PFSK-1 (cell line): Measurements from ENCODE around the gene EFNA5.

ENCODE experiments used
- FOXP2 ChIP-seq: optimal IDR thresholded peaks from 2 replicates; pipeline ENCODE3; 2011; ENCODE audit warnings: borderline replicate concordance, control low read depth, inconsistent platforms; ENCODE audit not compliant: insufficient read depth; ENCODE audit errors: extremely low read length, extremely low read depth
- POLR2AphosphoS5 ChIP-seq: IDR thresholded peaks from 2 replicates; pipeline ENCODE4 v1.6.1; 2012; ENCODE audit warnings: low read depth, mild to moderate bottlenecking, control low read depth, low read length, moderate library complexity
- SIN3A ChIP-seq: IDR thresholded peaks from 2 replicates; pipeline ENCODE4 v1.6.1; 2012; ENCODE audit warnings: mild to moderate bottlenecking, low read length, moderate library complexity, borderline replicate concordance; ENCODE audit not compliant: insufficient read depth
- TAF1 ChIP-seq: IDR thresholded peaks from 2 replicates; pipeline ENCODE4 v1.6.1; 2012; ENCODE audit warnings: low read length, control low read depth, borderline replicate concordance; ENCODE audit not compliant: insufficient read depth
- TF ChIP-seq, protein P1 (sequence below), 2 experiments: IDR thresholded peaks; 2 replicates each; pipeline versions ENCODE4 v1.6.1 to v1.8.0; 2011 to 2012; ENCODE audit warnings: low read depth in 2 of 2, low read length in 2 of 2, control low read depth in 1 of 2, inconsistent platforms in 1 of 2, mild to moderate bottlenecking in 1 of 2, moderate library complexity in 1 of 2; ENCODE audit not compliant: insufficient read depth in 1 of 2

DNA sequence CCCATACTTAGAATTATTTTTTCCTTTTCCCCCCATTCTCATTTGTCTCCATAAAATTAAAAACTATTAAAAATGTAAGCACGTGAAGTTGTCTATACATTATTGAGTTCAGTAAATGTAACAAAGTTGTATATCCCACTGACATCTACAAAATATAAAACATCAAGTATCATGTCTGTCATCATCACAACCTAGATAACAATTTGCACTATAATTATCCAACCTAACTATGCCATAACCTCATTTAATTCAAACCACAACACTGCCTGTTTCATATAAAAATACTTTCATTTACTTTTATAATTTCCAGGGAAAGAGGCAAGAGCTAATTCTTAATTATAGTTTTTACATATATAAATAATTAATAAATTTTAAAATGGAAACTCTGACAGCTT, 9.1 kb downstream of the EFNA5 start:
- TF ChIP-seq POLR2AphosphoS5 (no peak), TAF1 (no peak), SIN3A (no peak), FOXP2 (no peak)
- TF ChIP-seq, protein P1, sequence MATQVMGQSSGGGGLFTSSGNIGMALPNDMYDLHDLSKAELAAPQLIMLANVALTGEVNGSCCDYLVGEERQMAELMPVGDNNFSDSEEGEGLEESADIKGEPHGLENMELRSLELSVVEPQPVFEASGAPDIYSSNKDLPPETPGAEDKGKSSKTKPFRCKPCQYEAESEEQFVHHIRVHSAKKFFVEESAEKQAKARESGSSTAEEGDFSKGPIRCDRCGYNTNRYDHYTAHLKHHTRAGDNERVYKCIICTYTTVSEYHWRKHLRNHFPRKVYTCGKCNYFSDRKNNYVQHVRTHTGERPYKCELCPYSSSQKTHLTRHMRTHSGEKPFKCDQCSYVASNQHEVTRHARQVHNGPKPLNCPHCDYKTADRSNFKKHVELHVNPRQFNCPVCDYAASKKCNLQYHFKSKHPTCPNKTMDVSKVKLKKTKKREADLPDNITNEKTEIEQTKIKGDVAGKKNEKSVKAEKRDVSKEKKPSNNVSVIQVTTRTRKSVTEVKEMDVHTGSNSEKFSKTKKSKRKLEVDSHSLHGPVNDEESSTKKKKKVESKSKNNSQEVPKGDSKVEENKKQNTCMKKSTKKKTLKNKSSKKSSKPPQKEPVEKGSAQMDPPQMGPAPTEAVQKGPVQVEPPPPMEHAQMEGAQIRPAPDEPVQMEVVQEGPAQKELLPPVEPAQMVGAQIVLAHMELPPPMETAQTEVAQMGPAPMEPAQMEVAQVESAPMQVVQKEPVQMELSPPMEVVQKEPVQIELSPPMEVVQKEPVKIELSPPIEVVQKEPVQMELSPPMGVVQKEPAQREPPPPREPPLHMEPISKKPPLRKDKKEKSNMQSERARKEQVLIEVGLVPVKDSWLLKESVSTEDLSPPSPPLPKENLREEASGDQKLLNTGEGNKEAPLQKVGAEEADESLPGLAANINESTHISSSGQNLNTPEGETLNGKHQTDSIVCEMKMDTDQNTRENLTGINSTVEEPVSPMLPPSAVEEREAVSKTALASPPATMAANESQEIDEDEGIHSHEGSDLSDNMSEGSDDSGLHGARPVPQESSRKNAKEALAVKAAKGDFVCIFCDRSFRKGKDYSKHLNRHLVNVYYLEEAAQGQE (IDR thresholded peaks at IDR 0.05; ENCODE audit: insufficient read depth in 1 of 2, low read depth in 2 of 2, low read length in 2 of 2), result no peak
